22Rv1 (cell line): ENCODE results near the gene ABHD4.

Source experiments
- CTCF ChIP-seq: fragments of 450-650 bp; IDR thresholded peaks from 2 replicates; pipeline ENCODE4 v1.5.1; 2017; ENCODE audit warnings: mild to moderate bottlenecking
- ZFX ChIP-seq: fragments of 450-650 bp; IDR thresholded peaks from 2 replicates; pipeline ENCODE4 v1.6.1; 2017; ENCODE audit warnings: antibody characterized with exemption, borderline replicate concordance

DNA sequence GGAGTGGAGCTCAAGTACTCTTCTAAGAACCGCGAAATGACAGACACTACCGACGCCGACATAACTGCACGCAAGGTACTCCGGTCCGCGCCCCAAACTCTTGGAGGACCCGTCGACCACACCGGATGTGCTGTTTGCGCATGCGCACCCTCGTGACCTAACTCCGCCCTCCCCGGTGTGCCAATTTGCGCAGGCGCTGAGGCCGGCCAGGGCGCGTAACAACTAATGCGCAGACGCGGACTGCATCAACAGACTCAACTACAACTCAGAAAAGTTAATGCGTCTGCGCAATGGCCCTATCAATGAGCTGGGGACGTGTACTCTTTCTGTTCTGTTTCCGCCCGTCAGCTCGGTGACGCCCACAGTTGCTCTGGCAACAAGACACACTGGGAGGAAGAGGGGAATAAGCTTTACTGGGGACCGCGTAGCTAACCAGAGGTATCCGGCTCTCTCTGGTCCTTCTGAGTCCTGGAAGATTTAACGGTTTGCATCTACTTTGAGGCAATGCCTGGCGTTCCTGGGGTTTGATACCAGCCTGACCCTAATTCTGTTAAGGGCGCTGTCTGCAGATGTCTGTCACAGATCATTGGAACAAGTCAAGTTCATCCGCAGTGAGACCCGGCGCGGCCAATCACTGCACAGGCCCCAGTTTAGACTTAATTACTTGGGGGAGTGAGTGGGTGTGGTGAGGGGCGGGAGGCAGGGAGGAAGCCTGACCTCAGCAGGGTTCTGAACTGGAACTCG, 8.8 kb upstream of the ABHD4 start, which contains the start of gene DAD1:
- TF ChIP-seq CTCF = no peak; the same call in 1 of the 2 replicates
- TF ChIP-seq ZFX = no peak
